ENCODE measurements around the gene ANTXR1. TPM values are rescaled to one million over a fixed set of nuclear protein-coding genes. Genes with fewer than 3 reads are reported as not detected.
"Not testable (repeated sequence)": the region's sequence is repeated elsewhere in the genome, so short reads cannot be mapped to it uniquely, and the experiment has no call there.

Gene ANTXR1
- total RNA-seq, 1 donor from 2014 or later, result 69.5 TPM

GRCh38 chr2:69223759-69224511 lies 211.0 kb downstream of the ANTXR1 start:
- no peak overlapping the region for H3K4me3 Mint-ChIP-seq
- no peak overlapping the region for H3K27ac Mint-ChIP-seq
- H3K9me3 Mint-ChIP-seq, result no peaks in the 10 kb centered on the region
- TF ChIP-seq, protein P1, sequence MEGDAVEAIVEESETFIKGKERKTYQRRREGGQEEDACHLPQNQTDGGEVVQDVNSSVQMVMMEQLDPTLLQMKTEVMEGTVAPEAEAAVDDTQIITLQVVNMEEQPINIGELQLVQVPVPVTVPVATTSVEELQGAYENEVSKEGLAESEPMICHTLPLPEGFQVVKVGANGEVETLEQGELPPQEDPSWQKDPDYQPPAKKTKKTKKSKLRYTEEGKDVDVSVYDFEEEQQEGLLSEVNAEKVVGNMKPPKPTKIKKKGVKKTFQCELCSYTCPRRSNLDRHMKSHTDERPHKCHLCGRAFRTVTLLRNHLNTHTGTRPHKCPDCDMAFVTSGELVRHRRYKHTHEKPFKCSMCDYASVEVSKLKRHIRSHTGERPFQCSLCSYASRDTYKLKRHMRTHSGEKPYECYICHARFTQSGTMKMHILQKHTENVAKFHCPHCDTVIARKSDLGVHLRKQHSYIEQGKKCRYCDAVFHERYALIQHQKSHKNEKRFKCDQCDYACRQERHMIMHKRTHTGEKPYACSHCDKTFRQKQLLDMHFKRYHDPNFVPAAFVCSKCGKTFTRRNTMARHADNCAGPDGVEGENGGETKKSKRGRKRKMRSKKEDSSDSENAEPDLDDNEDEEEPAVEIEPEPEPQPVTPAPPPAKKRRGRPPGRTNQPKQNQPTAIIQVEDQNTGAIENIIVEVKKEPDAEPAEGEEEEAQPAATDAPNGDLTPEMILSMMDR (conservative IDR thresholded peaks at IDR 0.05), result no peak
- DNase-seq (ENCODE audit: extremely low spot score, unreplicated experiment), result no peak
- peaks cover 12% of the 10 kb centered on the region for H3K36me3 Mint-ChIP-seq
- peaks cover 11% of the 10 kb centered on the region for H3K4me1 Mint-ChIP-seq (ENCODE audit: unreplicated experiment)
- no peaks in the 10 kb centered on the region for H3K27me3 Mint-ChIP-seq

- Mint-ChIP-seq H3K27me3 (no peaks in the 10 kb centered on the region), H3K4me3 (no peak overlapping the region)
Observed at GRCh38 chr2:69224512-69224837, 211.5 kb downstream of the ANTXR1 start.

GRCh38 chr2:69225933-69226332 lies 213.0 kb downstream of the ANTXR1 start:
- DNase-seq (ENCODE audit: extremely low spot score, unreplicated experiment), result no peak
- Mint-ChIP-seq H3K27me3 (no peaks in the 10 kb centered on the region), H3K9me3 (no peaks in the 10 kb centered on the region), H3K4me3 (no peak overlapping the region), H3K36me3 (peaks cover 12% of the 10 kb centered on the region), H3K27ac (no peak overlapping the region), H3K4me1 (ENCODE audit: unreplicated experiment) (peaks cover 11% of the 10 kb centered on the region)
- TF ChIP-seq, protein P1 (conservative IDR thresholded peaks at IDR 0.05), result no peak

More at GRCh38 chr2:69224512-69224837, 211.5 kb downstream of the ANTXR1 start:
- DNase-seq (ENCODE audit: extremely low spot score, unreplicated experiment), result no peak
- Mint-ChIP-seq H3K4me1 (ENCODE audit: unreplicated experiment) (peaks cover 11% of the 10 kb centered on the region), H3K27ac (no peak overlapping the region), H3K9me3 (no peaks in the 10 kb centered on the region), H3K36me3 (peaks cover 9% of the 10 kb centered on the region)
- TF ChIP-seq, protein P1 (conservative IDR thresholded peaks at IDR 0.05), result no peak

GRCh38 chr2:69226903-69227302 lies 213.9 kb downstream of the ANTXR1 start:
- no peak for DNase-seq (ENCODE audit: extremely low spot score, unreplicated experiment)
- Mint-ChIP-seq H3K27me3 (no peaks in the 10 kb centered on the region), H3K9me3 (no peaks in the 10 kb centered on the region), H3K4me3 (no peak overlapping the region), H3K36me3 (peaks cover 13% of the 10 kb centered on the region), H3K27ac (no peak overlapping the region), H3K4me1 (ENCODE audit: unreplicated experiment) (peaks cover 10% of the 10 kb centered on the region)
- TF ChIP-seq, protein P1 (conservative IDR thresholded peaks at IDR 0.05), result no peak

DNA sequence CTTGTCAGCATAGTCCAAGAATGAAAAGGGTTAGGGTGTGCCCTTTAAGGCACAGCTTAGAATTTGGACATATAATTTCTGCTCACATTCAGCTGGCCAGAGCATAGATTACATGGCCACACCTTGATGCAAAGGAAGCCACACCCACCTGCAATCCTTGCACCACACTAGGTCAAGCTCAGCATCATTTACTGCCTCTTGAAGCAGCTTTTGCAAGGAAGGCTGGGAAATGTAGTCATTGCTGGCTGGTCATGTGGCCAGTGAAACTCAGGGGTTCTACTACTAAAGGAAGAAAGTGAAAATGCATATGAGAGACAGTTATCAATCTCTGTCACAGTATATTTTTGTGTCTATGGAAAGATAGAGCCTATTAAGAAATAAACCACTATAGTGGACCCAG lies 214.7 kb downstream of the ANTXR1 start:
- no peak overlapping the region for H3K4me3 Mint-ChIP-seq
- peaks cover 4% of the 10 kb centered on the region for H3K4me1 Mint-ChIP-seq (ENCODE audit: unreplicated experiment)
- no peak overlapping the region for H3K27ac Mint-ChIP-seq
- H3K9me3 Mint-ChIP-seq, result no peaks in the 10 kb centered on the region
- H3K36me3 Mint-ChIP-seq, result peaks cover 13% of the 10 kb centered on the region
- no peak for DNase-seq (ENCODE audit: extremely low spot score, unreplicated experiment)
- no peaks in the 10 kb centered on the region for H3K27me3 Mint-ChIP-seq
- TF ChIP-seq, protein P1 (conservative IDR thresholded peaks at IDR 0.05), result no peak

DNA sequence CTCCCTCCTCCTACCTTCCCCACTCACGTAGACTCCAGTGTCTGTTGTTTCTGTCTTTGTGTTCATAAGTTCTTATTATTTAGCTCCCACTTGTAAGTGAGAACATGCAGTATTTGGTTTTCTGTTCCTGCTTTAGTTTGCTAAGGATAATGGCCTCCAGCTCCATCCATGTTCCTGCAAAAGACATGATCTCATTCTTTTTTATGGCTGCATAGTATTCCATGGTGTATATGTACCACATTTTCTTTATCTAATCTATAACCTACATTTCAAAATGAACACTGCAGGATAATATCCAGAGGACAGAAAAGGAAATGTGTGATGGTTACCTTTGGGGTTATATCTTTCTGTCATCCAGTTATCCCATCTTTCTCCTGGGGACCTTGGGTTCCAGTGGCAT lies 218.0 kb downstream of the ANTXR1 start:
- H3K4me3 Mint-ChIP-seq; H3K4me1 Mint-ChIP-seq (ENCODE audit: unreplicated experiment); H3K9me3 Mint-ChIP-seq; H3K27me3 Mint-ChIP-seq; H3K36me3 Mint-ChIP-seq; DNase-seq (ENCODE audit: extremely low spot score, unreplicated experiment); H3K27ac Mint-ChIP-seq: not testable (repeated sequence)

Measured in type B pancreatic cell (in vitro differentiated cells).